Nucleus accumbens (tissue), 56 donors: Measurements from ENCODE around the gene MAPKBP1.

Experiments used
- DNase-seq, 56 donors: peaks; one replicate each; lab custom pipeline; 2025; lab: John Stamatoyannopoulos, UW

The MAPKBP1 gene

DNA sequence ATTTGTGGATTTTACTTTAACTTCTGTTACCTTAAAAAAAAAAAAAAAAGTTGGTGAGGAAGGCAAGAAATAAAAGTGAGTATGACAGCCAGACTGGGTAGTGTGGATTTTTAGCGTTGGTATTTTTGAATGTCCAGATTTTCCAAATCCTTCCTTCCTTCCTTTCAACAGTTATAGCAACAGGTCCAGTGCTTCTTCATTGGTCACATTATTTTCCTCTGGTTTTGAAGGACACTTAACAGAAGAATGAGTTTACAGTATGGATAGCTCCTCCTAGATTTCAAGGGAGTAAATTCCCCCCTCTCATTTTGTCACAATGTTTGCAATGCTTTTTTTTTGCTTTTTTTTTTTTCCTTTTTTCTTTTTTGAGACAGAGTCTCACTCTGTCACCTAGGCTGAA, 6.4 kb downstream of the MAPKBP1 start:
- DNase-seq: no peak

DNA sequence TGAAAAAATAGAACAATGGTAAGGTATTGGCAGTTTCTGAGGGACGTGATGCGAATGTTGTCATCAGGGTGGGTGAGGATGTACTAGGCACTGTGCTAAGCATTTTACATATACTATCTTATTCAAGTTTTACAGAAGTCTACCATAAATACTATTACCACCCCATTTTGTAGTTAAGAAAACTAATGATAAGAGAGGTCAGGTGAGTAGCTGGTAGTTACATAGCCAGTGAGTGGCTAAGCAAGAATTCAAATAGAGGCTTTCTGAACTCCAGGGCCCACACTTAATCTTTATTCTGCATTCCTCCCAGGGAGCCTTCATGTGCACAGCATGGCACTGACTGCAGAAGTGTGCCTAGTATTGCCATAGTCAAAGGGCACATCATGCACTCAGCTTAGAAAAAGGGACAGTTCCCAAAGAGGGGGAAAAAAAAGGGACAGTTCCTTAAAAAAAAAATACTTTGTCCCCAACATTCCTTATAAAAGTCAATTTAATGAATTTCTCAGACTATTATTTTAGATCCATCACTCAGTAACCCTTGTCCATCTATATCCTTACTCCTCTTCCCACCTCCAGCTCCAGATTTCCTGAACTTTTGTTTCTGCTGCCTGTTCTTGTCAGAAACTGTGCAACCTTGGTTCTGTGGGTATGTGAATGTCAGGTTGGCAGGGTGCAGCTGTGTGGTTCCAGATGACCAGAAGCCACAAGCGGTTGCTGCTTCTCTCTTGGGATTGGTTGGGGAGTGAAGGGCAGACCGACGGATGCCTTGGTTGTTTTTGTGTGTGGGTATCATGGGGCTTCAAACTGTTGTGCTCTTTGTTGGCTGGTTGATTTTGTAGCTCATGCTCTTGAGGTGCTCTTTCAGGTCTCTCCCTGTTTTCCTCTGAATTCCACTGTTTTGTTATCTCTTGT, 8.3 kb downstream of the MAPKBP1 start:
- no peak for DNase-seq

DNA sequence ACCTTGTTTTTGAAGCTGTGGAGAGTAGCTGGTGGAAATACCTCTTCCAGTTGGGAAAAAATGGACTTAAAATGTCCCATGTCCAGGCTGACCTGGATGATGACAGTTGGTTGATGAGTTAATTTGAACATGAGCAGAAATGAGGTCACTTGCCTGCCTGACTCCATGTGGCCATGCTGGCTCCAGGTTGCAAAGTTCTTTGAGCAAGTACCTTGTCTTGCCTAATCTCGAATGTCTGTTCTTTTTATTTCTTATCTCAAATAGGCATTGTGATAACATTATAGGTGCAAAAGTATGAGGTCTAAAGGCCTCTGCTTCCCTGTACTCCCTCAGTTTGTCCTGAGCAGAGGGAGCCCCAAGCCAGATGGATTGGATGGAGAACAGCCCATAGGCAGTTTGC, 9.0 kb downstream of the MAPKBP1 start:
- no peak for DNase-seq

DNA sequence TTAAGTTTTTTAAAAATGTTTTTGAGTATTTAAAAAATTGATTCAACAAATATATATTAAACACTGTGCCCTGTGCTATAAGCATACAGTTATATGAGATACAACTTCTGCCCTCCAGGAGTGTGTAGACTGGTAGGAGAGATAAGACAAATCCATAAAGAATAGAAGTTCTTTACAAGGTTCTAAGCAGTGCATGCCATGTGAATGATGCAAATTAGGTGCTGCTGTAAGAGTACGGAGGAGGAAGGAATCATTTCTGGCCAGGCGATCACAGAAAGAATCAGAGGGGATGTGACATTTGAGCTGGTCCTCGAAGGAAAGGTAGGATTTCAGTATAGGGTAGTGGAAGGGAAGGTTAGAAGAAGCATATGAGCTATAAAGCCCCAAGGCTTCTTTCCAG, 14.0 kb downstream of the MAPKBP1 start:
- no peak for DNase-seq

DNA sequence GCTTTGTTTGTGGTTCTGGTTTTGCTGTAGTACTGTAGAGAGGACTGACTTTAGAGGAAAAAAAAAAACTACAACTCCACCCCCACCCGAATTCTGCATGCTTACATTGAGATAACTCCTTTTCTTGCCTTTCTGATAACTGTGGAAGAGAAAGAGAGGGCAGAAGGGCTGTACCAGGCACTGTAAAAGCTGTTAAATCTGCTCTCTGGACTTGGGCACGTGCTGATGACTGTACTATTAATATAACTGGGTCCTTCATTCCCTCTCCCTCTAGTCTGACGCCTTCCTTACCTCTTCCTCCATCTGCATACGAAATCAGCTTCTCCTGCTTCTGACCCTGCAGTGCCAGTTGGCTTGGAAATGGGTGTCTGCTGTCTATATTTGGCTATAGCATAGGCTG, 15.0 kb downstream of the MAPKBP1 start:
- DNase-seq: peak in 3 of 56 donors; percentile 11 to 47 (median 42)

DNA sequence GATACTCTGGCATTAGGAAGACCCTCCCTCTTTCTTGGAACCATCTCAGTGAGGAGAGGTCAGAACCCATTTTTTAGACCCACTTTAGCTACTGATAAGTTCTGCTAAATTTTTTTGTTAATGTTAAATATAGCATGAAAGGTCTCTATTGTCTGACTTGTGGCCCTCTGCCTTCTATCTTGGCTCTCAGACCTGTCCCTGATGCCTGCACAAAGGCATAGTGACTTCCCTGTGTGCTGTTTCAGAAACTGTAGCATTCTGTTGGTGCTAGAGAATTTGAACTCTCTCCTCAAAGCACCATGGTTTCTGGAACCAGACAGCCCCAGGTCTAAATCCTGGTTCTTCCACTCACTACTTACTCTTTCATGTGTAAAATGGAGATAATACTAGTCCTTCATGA, 15.4 kb downstream of the MAPKBP1 start:
- peak in 1 of 56 donors; percentile 17 for DNase-seq

DNA sequence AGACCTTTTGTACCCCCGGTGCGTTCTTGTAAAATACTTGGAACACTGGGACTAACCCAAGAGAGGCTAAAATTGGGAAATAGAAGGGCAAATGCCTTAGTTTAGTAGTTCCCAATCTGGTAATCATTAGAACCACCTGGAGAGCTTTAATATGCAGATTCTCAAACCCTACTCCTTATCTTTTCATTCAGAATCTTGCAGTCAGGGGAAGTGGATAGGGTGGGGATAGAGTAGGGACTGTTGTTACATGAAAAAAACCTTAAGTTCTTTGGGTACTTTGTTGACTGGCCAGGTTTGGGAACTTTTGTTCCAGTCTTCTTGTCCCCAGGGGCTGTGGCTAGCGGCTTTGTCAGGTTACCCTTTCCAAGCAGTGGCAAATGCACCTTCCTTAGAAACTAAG, 15.9 kb downstream of the MAPKBP1 start:
- no peak for DNase-seq

DNA sequence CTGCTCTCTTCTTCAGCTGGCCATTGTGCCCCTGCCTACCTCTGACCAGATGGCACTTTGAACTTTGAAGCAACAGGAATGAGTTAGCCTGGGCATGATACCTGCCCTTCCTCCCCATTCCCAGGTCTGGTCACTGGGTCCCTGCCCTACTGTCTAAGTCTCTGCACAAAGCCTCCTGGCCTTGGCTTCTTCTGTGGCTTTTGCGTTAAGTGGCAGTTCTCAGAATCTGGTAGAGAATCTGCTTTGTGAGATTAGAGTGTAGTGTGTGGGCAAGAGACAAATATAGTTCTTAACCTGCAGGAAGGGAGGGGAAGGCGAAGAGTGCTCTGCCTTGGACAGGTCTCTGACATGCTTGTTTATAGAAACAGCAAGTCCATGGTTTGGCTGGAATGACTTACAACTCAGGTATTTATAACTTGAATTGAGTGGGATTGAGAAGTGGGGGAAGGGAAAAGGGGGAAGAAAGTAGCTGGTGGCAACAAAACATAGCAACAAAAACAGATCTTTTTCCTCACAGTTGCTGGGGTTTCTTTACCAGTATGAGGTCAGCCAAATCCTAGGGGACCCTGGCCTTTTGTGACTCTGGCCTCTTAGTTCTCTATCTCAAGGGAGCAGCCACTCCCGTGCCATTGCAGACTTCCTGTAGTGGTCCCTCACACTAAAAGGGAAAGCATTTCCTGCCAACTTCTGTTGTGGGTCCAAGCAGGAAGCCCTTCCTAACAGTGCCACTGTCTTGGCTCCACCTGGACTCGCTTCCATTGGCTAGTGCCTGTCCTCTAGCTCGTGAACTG, 16.7 kb downstream of the MAPKBP1 start:
- DNase-seq: no peak

DNA sequence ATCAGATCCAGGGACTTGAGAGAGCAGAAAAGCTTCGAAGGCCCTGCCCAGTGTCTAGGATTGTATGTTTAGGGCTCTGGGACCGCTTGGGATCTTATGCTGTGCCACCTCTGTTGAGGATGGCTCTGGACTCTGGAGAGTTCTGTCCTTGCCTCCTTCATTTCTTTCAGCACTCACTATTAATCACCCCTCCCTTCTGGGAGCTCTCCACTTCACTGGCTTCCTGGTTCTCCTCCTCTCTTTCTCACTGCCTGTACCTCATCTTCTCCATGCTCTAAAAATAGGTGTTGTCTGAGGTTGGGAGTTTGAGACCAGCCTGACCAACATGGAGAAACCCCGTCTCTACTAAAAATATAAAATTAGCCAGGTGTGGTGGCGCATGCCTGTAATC, 17.3 kb downstream of the MAPKBP1 start:
- no peak for DNase-seq

DNA sequence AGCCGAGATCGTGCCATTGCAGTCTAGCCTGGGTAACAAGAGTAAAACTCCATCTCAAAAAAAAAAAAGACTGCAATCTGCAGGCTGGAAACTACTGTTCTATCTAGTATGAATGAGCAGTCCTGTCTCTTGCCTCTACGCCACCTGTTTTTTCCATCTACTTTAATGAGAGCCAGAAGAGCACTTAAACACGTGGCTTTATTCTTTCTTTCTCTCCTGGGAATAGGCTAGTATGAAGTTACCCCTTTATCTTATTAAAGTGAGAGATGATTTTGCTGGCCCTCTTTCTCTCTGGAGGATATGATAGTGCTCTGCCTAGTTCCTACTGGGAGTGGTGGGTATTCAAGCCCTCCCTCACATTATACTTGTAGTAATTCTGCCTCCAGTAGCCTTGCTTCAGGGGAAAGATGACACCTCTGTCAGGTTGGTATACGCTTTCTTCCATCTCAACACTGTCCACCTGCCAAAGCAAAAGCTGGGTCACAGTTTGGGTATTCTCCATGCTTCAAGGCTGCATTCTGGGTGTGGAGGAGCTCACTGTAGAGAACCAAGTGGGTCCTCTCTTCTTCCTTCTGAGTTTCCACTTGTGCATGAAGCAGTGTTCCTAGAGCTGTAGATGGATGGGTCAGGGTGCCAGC, 17.8 kb downstream of the MAPKBP1 start:
- DNase-seq: no peak

DNA sequence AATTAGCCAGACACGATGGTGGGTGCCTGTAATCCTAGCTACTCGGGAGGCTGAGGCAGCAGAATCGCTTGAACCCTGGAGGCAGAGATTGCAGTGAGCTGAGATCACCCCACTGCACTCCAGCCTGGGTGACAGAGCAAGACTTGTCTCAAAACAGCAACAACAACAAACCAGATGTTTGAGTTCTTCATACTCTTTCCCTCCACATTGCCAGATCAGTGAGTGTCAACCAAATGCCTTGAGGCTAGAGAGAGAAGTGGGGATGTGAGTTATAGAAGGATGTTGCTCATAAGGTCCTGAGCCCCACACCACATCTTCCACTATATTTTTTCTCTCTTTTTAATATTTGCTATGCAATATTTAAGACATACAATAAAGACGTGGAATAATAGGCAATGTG, 19.8 kb downstream of the MAPKBP1 start:
- no peak for DNase-seq

DNA sequence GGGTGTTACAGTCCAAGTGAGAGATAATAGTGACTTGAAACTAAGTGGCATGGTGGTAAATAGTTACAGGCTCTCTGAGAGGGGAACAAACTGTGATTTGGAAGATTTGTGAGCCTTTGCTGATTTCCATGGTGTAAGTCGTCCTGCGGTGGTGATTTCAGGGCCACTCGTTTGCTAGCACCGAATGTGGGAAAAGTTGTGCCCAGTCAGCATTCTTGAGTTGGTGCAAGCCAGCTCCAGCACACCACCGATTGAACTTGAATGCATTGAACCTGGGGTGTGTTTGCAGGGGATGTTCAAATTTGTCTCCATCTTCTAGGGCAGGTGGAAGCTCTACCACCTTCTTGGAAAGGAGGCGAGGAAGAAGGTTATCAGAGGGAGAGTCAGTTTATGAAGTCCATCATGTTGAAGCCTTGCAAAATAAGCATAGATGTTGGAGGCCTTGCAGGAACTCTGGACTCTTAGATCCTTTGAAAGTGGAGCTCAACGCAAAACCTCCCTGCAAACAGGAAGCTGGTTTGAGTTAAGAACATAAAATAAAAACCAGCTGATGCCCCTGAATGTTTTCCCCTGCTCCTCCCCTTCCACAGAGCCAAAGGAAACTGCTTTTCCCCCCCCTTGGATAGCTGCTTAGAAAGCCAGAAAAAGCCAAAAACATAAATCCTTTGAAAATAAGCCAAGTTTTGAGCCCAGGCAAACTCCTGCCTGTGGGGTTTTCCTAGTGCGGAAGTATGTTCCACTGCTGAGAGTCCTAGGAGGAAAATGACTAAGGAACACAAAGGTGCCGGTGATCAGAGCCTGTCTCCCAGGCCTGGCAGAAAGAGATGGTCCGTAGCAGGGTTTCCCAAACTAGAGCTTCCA, 21.9 kb downstream of the MAPKBP1 start:
- DNase-seq: peak in 2 of 56 donors; percentile 3 to 7

DNA sequence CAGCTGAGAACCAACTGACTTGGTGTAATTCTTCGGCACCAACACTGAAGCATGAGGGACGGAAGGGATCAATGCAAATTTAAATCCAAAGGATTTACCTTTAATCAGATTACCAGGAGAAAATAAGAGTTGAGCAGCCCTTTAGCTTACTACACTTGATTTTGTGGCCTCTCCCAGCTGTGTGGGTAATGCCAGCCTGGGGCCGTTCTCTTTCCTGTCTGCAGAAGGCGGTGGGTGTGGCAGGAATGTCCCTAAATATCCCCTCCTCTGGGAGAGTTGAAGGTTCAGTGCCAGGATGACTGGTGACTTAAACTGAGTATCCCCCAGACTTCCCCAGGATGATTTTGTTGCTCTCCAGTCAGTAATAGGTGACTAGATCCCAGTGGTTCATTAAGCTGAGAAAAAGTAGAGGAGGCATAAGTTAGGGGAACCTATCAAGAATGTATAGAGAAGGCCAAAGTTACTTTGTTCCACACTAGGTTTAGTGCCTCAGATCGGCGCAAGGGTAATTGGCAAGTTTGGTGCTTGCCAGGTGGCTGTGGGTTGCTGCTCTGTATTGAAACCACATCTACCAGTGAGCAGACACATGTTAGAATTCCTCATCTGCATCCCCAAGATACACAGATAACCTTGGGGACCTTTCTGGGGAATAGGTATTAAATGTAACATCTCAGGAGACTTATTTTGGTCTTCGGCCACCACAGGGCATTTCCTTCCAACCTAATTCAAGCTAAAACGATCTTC, 23.1 kb downstream of the MAPKBP1 start:
- DNase-seq: no peak

DNA sequence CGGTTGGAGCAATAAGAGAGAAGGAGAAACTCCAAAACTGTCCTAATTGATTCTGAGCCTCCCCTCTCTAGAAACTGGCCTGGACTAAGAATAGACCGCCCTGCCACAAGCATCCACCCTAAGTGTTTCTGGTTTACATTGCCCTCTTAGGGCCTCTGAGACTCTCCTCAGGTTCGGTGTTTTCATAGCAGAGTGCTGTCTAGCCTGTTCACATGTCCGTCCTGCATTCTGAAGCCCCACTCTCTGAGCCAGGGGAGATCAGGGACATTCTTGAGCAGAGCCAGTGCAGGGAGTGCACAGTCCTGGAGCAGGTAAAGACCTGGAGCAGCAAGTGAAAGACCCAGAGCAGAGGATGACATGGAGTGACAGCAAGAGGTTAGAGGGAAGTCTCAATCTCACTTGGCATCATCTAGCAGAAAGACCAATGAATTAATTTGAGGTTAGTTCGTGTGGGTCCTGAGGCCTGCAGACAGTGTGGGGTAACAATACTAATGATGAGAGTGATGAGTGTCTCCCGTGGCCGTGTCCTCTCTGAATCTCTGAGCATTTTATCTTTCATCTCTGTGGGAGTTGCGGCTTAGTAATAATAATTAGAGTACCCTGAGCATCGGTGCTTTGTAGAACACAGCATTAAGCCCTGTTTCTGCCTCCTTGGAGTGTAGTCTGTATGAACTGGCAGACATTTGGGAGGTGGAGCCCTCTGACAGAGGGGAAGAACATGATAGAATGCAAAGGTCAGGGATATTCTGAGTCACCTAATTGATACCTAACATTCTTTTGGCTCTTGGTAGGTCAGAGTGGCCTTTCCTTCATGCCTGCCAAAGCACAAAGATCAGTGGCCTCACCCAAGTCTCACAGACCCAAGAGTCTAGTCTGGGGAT, 24.6 kb downstream of the MAPKBP1 start:
- DNase-seq: no peak

DNA sequence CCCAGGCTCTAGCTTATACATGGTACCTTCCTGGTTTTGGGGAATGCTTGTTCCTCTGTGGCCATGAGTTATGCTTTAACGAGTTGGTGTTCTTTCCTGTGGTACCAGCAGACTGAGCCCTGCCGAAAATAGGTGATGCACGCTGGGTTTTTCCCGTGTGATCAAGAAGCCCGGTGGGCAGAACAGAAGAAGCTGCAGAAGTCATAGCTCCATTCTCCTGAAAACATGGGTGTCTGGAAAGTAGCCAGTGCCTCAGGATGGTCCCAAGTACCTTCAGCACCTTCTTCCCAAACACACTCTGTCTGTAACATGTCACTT, 25.2 kb downstream of the MAPKBP1 start:
- DNase-seq: no peak

DNA sequence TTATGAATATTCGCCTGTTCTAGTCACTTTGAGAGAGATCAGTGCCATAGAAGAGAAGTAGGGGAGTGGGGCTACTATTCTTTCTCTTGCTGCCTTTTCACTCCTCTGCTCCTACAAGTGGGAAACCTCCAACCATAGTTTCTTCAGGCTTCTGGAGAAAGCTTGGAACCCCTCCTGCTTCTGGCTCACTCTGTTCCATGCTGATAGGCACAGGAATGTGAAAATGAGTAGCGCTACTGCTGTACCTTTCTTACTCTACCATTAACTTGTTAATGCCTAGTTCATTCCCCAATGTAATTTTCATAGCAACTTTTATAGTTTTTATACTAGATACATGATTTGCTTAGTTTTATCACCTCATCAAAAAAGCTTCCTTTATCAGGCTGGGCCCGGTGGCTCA, 26.9 kb downstream of the MAPKBP1 start:
- no peak for DNase-seq

DNA sequence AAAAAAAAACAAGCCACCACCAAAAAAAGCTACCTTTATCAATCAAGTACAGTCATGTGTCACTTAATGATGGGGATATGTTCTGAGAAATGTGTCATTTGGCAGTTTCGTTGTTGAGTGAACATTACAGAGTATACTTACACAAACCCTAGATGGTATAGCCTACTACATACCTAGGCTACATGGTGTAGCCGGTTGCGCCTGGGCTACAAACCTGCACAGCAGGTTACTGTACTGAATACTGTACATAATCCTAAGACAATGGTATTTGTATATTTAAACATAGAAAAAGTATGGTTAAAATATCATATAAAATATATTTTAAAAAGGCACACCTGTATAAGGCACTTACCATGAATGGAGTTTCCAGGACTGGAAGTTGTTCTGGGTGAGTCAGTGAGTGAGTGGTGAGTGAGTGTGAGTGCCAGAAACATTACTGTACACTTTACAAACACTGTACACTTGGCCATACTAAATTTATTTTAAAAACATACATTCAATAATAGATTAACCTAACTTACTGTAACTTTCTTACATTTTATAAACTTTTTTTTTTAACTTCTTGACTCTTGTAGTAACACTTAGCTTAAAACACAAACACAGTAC, 27.7 kb downstream of the MAPKBP1 start:
- no peak for DNase-seq

DNA sequence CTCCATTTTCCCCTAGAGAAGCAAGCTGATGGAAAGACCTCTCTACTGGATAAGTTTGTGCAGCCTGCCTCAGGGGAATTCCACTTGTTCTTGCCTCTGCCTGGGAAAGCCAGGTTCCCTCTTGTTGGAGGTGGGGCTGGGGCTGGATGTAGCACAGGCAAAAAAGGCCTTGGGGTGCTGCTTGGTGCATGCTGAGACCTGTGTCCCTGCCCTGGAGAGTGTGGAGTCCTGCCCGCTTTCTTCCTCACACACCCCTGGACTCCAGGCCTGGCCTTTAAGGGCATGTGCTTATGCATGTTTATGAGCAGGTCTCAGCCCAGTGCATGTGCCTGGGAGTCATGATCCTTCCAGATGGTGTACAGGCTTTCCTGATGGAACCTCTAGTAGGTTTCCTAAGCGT, 30.1 kb downstream of the MAPKBP1 start:
- DNase-seq: no peak
